BLaER1 treated with 17β-estradiol and CSF1 and Interleukin-3, amounts not matched to agents 10 nM and 100 nM (cell line): ENCODE results near the gene ZNF792.
"Not testable (repeated sequence)": the region's sequence is repeated elsewhere in the genome, so short reads cannot be mapped to it uniquely, and the experiment has no call there.

Experiments used
- H3K27ac ChIP-seq, 11 experiments: shearing (Covaris generic); formaldehyde crosslinking; 2 replicates each; pipeline ENCODE4 v1.8.1; 2022
- H3K27me3 ChIP-seq, 11 experiments: shearing (Covaris generic); formaldehyde crosslinking; 2 replicates each; pipeline ENCODE4 v1.8.1; 2022
- H3K36me3 ChIP-seq, 11 experiments: shearing (Covaris generic); formaldehyde crosslinking; 2 replicates each; pipeline ENCODE4 v1.8.1; 2022
- H3K4me1 ChIP-seq, 10 experiments: shearing (Covaris generic); formaldehyde crosslinking; 2 replicates each; pipeline ENCODE4 v1.8.1; 2022
- H3K4me2 ChIP-seq, 11 experiments: shearing (Covaris generic); formaldehyde crosslinking; 2 replicates each; pipeline ENCODE4 v1.8.1; 2022
- H3K4me3 ChIP-seq, 10 experiments: shearing (Covaris generic); formaldehyde crosslinking; 2 replicates each; pipeline ENCODE4 v1.8.1; 2022
- H3K9ac ChIP-seq, 11 experiments: shearing (Covaris generic); formaldehyde crosslinking; 2 replicates each; pipeline ENCODE4 v1.8.1; 2022
- H3K9me3 ChIP-seq, 11 experiments: shearing (Covaris generic); formaldehyde crosslinking; replicated peaks in 1 of 11; 2 replicates each; pipeline ENCODE4 v1.8.1; 2022
- H4K20me1 ChIP-seq, 11 experiments: shearing (Covaris generic); formaldehyde crosslinking; 2 replicates each; pipeline ENCODE4 v1.8.1; 2022
- Cebpa-rat ChIP-seq, 11 experiments: shearing (Covaris generic); IDR thresholded peaks; 2 replicates each; pipeline ENCODE4 v1.8.1; 2022

ZNF792 gene

DNA sequence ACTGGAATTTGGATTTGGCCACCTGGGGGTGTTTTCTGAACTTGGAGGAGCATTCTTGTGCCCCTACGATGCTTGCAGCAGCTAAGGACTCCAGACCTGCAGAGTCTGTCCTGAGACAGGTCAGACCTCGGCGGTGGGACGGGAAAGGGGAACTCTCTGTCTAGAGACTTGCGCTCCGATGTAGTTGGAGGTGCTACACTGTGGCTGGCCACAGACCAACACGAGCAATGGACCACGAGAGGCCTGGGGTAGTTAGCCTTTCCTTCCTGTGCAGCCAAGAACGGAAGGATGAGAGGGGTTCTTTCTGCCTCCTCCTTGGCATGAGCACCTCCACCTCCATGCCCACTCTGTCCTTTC lies 30.2 kb upstream of the ZNF792 start:
- Histone ChIP-seq H3K9me3 (peaks cover 18 to 42% (median 28%) of the 10 kb centered on the region in 11 experiments), H3K4me2 (no peak overlapping the region), H3K27ac (no peak overlapping the region), H3K36me3 (peaks cover 0 to 5% (median 0%) of the 10 kb centered on the region in 11 experiments; a peak in 4 of 22 replicates), H3K4me1 (peaks cover 37 to 49% (median 42%) of the 10 kb centered on the region in 10 experiments), H3K9ac (no peak overlapping the region), H3K4me3 (no peak overlapping the region), H3K27me3 (no peaks in the 10 kb centered on the region), H4K20me1 (no peaks in the 10 kb centered on the region)
- TF ChIP-seq Cebpa-rat (IDR thresholded peaks at IDR 0.05), result no peak

DNA sequence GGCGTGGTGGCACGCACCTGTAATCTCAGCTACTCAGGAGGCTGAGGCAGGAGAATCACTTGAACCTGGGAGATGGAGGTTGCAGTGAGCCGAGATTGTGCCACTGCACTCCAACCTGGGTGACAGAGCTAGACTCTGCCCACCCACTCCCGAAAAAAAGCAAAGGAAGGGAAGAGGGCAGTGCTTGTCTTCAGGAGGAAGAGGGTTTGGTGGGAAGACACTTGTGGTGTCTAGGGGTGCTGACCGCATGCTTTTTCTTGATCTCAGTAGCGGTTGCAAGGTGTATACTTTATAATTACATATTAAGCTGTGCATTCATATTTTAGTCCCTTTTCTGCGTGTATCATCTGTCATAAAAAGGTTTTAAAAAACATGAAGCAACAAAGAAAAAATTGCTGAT lies 28.6 kb upstream of the ZNF792 start:
- H3K4me1 ChIP-seq, result peaks cover 21 to 46% (median 30%) of the 10 kb centered on the region in 10 experiments
- H3K36me3 ChIP-seq, H3K9ac ChIP-seq, H3K27me3 ChIP-seq, H3K4me3 ChIP-seq, H3K4me2 ChIP-seq, H4K20me1 ChIP-seq, H3K27ac ChIP-seq: not testable (repeated sequence)
- peaks cover 18 to 42% (median 28%) of the 10 kb centered on the region in 11 experiments for H3K9me3 ChIP-seq

DNA sequence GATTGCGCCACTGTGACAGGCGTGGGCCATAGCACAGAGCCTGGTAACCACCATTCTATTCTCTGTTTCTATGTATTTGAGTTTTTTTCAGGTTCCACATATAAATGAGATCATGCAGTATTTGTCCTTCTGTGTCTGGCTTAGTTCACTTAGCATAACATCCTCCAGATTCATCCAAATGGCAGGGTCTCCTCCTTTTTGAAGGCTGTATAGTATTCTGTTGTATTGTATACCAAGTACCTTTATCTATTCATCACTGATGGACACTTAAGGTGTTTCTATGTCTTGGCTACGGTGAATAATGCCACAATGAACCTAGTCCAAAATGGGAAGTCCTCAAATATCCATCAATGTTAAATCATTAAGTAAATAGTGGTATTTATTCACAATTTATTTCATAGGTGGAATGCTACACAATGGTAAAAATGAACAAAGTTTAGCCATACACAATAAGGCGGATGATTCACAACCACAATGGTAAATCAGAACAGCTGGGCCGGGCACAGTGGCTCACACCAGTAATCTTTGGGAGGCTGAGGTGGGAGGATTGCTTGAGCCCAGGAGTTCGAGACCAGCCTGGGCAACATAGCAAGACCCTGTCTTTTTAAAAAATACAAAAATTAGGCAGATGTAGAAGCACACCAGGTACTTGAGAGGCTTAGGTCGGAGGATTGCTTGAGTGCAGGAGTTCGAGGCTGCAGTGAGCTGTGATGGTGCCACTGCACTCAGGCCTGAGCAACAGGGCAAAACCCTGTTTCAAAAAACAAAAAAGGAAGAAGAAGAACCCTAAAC lies 27.7 kb upstream of the ZNF792 start:
- Histone ChIP-seq H3K4me2 (no peak overlapping the region), H3K9ac (no peak overlapping the region), H3K4me1 (peaks cover 12 to 38% (median 22%) of the 10 kb centered on the region in 10 experiments), H4K20me1 (no peaks in the 10 kb centered on the region), H3K36me3 (peaks cover 0 to 5% (median 0%) of the 10 kb centered on the region in 11 experiments; a peak in 4 of 22 replicates), H3K27me3 (no peaks in the 10 kb centered on the region), H3K27ac (no peak overlapping the region), H3K4me3 (no peak overlapping the region), H3K9me3 (peaks cover 18 to 42% (median 28%) of the 10 kb centered on the region in 11 experiments)
- no peak for TF ChIP-seq Cebpa-rat (IDR thresholded peaks at IDR 0.05)

DNA sequence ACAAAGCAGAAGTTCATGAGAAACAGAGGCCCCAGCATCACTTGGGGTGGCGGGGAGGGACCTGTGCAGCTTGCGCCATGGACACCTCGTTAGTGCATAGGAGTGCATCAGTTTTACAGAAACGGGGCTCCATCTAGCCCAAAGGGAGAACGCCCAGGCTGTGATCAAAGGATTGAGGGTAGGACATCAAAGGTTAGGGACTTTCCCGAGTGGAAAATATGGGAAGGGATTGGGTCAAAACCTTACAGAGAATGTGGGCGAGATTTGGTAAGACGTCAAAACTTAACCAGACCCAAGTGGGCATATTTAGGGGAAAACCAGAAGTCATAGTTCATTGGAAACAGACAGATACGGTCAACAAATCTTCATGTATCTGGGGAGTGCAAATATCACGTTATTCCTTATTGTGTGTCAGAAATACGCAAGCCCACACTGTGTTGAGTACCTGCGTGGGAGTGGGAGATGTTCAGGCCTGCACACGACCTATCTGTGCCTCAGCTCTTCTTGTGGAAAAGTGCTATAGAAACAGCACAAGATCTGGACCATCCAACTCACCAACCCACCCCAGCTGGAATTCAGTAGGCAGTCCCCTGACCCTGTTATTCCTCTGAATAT lies 26.7 kb upstream of the ZNF792 start:
- Histone ChIP-seq H3K4me1 (peaks cover 6 to 37% (median 15%) of the 10 kb centered on the region in 10 experiments), H3K9me3 (peaks cover 15 to 37% (median 22%) of the 10 kb centered on the region in 11 experiments), H3K4me2 (peak overlapping the region in 3 of 11 experiments; percentile 0 to 24 (median 16); a peak in 4 of 22 replicates), H3K27ac (no peak overlapping the region), H3K27me3 (no peaks in the 10 kb centered on the region), H3K36me3 (peaks cover 0 to 5% (median 0%) of the 10 kb centered on the region in 11 experiments; a peak in 4 of 22 replicates), H4K20me1 (no peaks in the 10 kb centered on the region), H3K4me3 (no peak overlapping the region), H3K9ac (no peak overlapping the region)
- no peak for TF ChIP-seq Cebpa-rat (IDR thresholded peaks at IDR 0.05)

DNA sequence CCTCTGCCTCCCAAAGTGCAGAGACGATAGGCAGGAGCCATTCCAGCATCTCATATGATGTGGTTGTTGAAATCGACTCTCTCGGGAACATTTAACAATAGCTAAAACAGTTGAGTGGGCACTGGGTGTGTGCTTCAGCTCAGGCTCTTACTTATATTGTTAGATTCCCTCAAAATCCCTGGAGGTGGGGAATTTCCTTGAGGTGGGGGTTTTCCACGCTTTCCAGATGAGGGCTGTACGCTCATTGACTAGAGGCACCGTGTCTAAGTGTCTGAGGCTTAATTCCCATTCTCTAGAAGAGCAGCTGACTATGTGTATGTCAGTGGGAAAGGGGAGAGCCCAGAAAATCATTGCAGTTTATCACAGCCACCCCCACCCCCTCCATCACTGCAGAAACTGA lies 25.3 kb upstream of the ZNF792 start:
- H3K4me1 ChIP-seq, result peaks cover 9 to 46% (median 21%) of the 10 kb centered on the region in 10 experiments
- no peak overlapping the region for H3K9ac ChIP-seq
- H3K27ac ChIP-seq, result no peak overlapping the region
- H3K36me3 ChIP-seq, result no peaks in the 10 kb centered on the region
- no peak for TF ChIP-seq Cebpa-rat (IDR thresholded peaks at IDR 0.05)
- peak overlapping the region in 8 of 11 experiments; percentile 3 to 46 (median 16); a peak in 9 of 22 replicates for H3K4me2 ChIP-seq
- H3K9me3 ChIP-seq, result peaks cover under 1 to 26% (median 12%) of the 10 kb centered on the region in 11 experiments; a peak in 18 of 22 replicates
- no peak overlapping the region for H3K4me3 ChIP-seq
- H3K27me3 ChIP-seq, result no peaks in the 10 kb centered on the region
- no peaks in the 10 kb centered on the region for H4K20me1 ChIP-seq

DNA sequence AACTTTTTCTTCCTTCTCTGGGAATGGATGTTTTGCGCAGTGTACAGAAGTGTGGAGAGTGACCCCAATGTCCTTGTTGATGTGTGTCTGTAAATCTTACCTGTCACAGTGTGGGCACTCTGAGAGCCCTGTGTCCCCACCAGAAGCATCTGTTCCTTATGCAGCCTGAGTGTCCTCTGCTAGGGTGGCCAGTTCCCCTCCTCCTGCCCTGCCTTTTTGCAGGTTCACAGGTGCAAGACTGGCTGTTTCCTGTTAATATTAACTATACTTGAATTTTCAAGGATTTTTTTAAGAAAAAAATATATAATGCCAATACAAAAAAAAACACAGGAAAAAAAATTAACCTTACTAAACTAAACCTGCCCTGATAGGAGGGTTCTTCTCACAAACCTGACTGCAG lies 24.1 kb upstream of the ZNF792 start:
- TF ChIP-seq Cebpa-rat (IDR thresholded peaks at IDR 0.05), result no peak
- peaks cover 0 to 23% (median 5%) of the 10 kb centered on the region in 11 experiments; a peak in 7 of 22 replicates for H3K9me3 ChIP-seq
- H3K27me3 ChIP-seq, result no peaks in the 10 kb centered on the region
- H3K4me1 ChIP-seq, result peaks cover 9 to 46% (median 22%) of the 10 kb centered on the region in 10 experiments
- H3K4me3 ChIP-seq, result no peak overlapping the region
- no peak overlapping the region for H3K9ac ChIP-seq
- peak overlapping the region in 2 of 11 experiments; percentile 3 to 46; a peak in 3 of 22 replicates for H3K4me2 ChIP-seq
- H3K36me3 ChIP-seq, result no peaks in the 10 kb centered on the region
- no peaks in the 10 kb centered on the region for H4K20me1 ChIP-seq
- H3K27ac ChIP-seq, result no peak overlapping the region

DNA sequence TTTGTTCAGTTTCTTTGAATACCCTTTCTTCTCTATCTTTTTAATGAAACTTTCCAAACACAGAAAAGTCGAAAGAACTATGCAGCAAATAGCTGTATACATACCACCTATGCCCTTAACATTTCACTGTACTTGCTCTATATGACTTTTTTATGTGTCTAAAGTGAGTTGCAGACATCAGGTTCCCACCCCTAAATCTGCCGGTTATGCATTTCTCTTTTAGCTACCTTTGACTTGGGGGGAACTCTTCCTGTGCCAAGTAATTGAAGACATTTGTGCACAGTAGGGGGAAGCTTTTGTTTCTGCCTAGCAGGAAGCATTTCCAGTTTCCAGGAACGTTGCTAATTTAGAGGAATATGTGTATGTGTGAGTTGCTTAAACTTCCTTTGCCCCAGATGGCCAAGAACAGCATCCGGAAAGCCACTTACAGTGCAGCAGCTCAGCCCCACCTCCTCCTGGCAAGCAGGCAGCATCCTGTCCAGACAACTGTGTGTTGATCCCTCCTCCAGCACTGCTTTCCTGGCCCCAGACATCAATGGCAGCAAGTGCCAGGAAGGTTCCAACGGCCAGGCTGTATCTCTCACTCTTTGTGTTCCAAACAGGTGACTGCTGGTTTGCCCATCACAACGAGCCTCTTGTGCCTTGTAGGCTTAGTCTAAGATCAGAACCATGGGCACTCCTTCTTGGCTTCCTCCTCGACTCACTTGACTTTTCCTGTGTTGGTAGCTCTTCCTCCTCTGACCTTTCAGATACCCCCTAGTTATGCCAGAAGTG lies 21.4 kb upstream of the ZNF792 start:
- H3K9ac ChIP-seq, result no peak overlapping the region; a peak in 1 of 22 replicates
- TF ChIP-seq Cebpa-rat (IDR thresholded peaks at IDR 0.05), result no peak
- peaks cover 0 to 5% (median 0%) of the 10 kb centered on the region in 11 experiments; a peak in 1 of 22 replicates for H3K9me3 ChIP-seq
- H3K4me2 ChIP-seq, result peak overlapping the region; percentile 28 to 72 (median 59)
- no peak overlapping the region; a peak in 1 of 20 replicates for H3K4me3 ChIP-seq
- H3K36me3 ChIP-seq, result no peaks in the 10 kb centered on the region
- no peaks in the 10 kb centered on the region for H4K20me1 ChIP-seq
- H3K4me1 ChIP-seq, result peaks cover 9 to 47% (median 22%) of the 10 kb centered on the region in 10 experiments
- H3K27ac ChIP-seq, result peak overlapping the region in 2 of 11 experiments; percentile 10 to 23; a peak in 2 of 22 replicates
- no peaks in the 10 kb centered on the region for H3K27me3 ChIP-seq

DNA sequence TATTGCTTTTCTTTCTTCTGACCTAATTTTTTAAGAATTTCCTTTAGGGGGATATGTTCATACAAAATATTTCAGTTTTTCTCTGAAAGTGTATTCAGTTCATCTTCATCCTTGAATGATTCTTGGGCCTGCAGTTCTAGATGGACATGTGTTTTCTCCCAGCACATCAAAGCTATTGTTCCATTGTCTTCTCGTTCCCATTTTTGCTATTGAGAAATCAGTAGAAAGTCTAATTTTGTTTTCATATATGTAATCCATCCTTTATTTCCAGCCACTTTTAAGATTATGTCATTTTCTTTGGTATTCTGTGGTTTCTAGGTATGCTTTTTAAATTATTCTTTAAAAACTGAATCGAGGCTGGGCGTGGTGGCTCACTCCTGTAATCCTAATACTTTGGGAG lies 20.3 kb upstream of the ZNF792 start:
- TF ChIP-seq Cebpa-rat (IDR thresholded peaks at IDR 0.05), result no peak
- H3K4me2 ChIP-seq, result no peak overlapping the region
- H3K27ac ChIP-seq, result no peak overlapping the region
- peaks cover 9 to 38% (median 17%) of the 10 kb centered on the region in 10 experiments for H3K4me1 ChIP-seq
- H3K9me3 ChIP-seq, result peaks cover 0 to 5% (median 0%) of the 10 kb centered on the region in 11 experiments; a peak in 1 of 22 replicates
- no peak overlapping the region for H3K4me3 ChIP-seq
- no peaks in the 10 kb centered on the region for H3K36me3 ChIP-seq
- no peaks in the 10 kb centered on the region for H3K27me3 ChIP-seq
- H3K9ac ChIP-seq, result no peak overlapping the region
- H4K20me1 ChIP-seq, result no peaks in the 10 kb centered on the region

DNA sequence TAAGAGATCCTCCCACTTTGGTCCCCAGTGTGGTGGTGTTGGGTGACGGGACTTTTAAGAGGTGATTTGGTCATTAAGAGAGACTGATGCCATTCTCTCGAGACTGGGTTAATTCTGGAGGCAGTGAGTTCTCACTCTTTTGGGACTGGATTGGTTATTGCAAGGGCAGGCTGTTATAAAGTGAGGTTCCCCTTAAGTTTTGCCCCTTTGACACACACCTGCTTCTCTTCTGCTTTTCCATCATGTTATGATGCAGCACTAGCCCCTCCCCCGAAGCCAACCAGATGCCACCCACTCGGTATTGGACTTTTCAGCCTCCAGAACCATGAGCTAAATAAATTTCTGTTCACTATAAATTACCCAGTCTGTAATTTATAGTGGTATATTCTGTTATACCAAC lies 19.8 kb upstream of the ZNF792 start:
- H3K4me1 ChIP-seq, result peaks cover 8 to 33% (median 14%) of the 10 kb centered on the region in 10 experiments
- no peak for TF ChIP-seq Cebpa-rat (IDR thresholded peaks at IDR 0.05)
- H3K4me3 ChIP-seq, result no peak overlapping the region
- peaks cover 0 to 5% (median 0%) of the 10 kb centered on the region in 11 experiments; a peak in 1 of 22 replicates for H3K9me3 ChIP-seq
- no peaks in the 10 kb centered on the region for H3K27me3 ChIP-seq
- no peak overlapping the region for H3K27ac ChIP-seq
- no peaks in the 10 kb centered on the region for H4K20me1 ChIP-seq
- H3K36me3 ChIP-seq, result no peaks in the 10 kb centered on the region
- no peak overlapping the region for H3K9ac ChIP-seq
- no peak overlapping the region for H3K4me2 ChIP-seq
